HG03280 (cell line): ENCODE data around the gene USP32.
"Not testable (repeated sequence)": the region's sequence is repeated elsewhere in the genome, so short reads cannot be mapped to it uniquely, and the experiment has no call there.

Source experiments
- ATAC-seq: cut with Tn5 transposase; IDR thresholded peaks from one replicate; pipeline ENCODE4 v1.9.1; 2021; ENCODE audit warnings: mild to moderate bottlenecking, moderate library complexity; ENCODE audit not compliant: unreplicated experiment

Gene USP32

DNA sequence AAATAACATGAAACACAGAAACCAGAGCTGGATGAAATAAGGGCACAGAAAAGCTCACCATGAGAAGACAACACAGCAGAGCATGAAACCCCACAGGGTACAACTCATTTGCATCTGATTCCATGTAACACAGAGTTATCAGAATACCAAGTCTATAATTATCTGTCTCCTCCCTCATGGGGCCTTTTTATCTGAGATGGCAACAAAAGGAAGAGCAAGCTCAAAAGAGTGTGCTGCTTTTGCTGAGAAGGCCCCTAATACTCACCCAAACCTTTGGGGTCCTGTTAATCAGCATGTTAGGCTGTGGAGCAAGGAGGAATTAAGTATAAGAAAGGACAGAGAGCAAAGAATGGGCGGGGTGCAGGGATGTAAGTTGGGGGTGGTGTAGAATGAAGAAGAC lies 205.6 kb downstream of the USP32 start:
- not testable (repeated sequence) for ATAC-seq

DNA sequence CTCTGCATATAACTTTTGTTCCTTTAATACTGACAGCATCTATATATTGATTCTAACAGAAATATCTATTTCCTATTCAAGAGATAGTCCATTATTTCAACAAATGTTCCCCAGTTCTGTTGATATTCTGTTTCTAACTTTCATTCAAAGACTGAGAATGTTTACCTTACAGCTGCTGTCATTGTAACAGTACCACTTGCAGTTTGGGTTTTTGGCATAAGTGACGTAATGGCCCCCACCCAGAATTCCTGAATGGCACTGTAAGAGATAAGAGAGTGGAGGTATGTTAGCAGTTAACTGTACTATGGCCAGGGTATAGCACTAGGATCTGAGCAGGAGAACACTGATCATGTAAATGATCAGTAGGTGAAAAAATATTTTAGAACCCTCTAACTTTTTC lies 211.6 kb downstream of the USP32 start:
- not testable (repeated sequence) for ATAC-seq

DNA sequence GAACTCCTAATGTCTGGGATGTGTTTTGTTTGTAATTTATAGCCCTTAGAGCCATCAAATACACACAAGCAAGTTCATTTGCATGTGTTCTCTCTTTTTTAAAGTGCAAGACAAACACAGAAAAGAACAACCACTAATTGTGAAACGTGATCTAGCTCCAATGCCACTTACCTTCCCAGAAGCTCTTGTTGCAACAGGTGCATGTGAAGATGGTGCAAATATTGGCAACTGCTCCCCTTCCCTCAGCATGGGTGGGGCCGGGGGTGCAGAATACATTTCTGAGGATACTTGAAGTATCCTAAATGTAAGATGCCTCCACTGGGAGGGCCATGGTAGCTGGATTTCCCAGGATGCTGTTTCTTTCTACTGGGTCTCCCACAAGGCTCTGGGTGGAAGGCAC lies 213.8 kb downstream of the USP32 start:
- ATAC-seq, result not testable (repeated sequence)

DNA sequence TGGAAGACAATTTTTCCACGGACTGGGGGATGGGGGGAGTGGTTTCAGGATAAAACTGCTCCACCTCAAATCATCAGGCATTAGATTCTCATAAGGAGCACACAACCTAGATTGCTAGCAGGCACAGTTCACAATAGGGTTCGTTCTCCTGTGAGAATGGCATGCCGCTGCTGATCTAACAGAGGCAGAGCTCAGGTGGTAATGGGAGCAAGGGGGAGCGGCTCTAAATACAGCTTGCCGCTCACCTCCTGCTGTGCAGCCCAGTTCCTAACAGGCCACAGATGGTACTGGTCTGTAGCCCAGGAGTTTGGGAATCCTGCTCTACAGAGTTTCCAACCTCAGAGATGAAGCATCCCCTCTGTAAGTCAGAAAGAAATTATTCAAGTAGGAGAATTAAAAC lies 215.2 kb downstream of the USP32 start:
- ATAC-seq, result not testable (repeated sequence)

DNA sequence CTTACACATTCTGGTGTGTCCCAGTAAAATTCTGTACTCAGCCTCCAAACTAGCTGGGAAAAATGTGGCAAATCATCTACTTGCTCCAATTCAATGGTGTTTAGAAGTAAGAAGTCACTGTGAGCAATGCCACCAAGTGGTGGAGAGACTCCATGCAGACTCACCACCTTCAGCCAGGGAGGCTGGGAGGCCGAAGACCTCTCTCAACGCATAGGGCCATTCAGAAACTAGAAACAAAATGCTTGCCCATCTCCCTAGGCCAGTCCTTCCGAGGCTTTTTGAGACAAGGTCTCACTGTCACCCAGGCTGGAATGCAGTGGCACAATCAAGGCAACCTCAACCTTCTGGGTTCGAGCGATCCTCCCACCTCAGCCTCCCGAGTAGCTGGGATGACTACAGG lies 217.2 kb downstream of the USP32 start:
- not testable (repeated sequence) for ATAC-seq

DNA sequence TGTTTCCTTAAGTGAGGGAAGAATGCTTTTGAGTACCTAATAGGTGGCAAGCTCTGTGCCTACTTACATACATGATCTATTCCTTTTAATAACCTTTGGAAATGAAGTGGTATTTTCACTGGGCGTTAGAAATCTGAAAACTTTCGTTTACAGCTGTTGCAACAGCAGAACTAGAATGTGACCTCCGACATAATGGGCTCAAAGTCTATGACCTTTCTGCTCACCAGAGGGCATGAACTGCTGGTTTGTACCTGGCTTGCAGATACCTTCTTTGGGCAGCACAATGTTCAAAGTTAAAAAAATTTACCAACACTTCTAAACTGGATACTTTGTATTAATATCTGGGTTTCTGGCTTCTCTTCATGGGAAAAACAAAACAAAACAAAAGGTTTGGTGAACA lies 217.9 kb downstream of the USP32 start:
- no peak for ATAC-seq

DNA sequence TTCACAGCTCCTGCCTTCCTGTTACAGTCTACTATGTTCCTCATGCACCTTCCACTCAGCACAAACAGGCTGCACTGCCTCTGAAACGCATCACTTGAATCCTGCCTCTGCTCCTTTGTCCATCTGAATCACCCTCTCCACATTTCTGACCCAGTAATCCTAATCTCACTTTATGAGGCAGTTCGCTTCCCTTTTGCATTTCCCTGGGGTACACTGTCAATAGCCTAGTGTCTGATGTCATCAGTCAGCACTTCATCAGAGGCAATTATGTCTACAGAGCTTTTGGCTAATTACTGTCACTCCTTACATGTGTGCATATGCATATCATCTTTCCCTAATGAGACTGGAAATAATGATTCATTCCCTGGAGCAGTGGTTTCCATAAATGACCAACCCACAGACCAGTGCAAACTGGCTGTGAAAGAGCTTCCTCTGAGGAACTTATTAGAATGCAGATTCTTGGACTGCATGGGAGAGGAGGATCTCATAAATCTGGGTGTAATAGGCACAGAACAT lies 218.6 kb downstream of the USP32 start:
- ATAC-seq, result no peak

DNA sequence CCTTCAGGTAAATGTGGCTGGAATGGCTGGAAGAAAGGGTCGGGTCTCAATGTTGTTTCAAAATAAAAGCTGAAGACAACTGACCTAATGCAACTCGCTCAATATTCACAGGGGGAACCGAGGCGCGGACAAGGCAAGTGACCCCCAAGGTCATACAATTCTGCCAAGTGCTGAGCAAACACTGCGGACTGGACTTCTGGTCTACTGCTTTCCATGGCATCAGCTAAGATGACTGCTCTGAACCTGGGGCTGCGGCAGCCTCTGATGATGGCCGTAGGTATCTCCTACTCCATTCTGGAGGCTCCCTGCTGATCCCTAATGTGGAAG lies 220.2 kb downstream of the USP32 start:
- no peak for ATAC-seq

DNA sequence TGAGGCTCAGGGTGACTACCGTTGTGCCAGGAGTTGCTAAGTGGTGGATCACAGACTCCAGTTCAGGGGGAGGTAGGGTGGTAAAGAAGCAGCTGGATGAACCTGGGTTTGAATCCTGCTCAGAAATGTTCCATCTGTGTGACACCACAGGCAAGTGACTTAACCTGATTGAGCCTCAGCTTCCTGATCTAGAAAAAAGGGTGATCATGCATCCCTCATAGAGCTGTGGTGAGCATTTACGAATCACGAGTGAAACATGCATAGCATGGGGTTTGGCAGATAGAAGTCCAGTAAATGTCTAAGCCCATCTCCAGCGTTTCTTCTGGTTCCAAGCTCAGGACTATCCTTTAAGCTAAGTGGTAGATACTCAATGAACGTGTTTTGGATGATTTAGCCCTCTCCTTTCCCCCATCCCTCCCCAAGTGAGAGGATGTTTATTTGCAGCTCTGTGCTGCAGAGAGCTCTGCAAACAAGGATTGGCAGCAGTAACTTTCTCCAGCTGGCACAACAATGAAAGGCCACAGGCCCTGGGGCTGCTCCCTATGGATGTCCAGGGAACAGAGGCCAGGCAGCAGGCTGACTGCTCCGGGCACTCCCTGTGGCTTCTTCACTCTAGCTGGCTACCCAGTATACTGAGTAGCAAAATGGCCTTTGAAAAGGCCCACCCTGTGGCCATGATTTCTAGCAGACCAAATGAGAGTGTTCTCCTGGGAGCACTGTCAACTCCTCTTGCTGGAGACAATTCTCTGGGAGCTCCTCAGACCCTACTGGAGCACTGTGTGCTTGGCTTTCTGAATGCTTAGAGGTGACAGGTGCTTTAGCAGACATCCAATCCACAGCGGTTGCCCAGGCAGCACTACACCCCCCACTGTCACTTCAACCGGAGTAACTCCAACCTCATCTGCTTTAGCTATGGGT lies 220.8 kb downstream of the USP32 start:
- ATAC-seq, result no peak

DNA sequence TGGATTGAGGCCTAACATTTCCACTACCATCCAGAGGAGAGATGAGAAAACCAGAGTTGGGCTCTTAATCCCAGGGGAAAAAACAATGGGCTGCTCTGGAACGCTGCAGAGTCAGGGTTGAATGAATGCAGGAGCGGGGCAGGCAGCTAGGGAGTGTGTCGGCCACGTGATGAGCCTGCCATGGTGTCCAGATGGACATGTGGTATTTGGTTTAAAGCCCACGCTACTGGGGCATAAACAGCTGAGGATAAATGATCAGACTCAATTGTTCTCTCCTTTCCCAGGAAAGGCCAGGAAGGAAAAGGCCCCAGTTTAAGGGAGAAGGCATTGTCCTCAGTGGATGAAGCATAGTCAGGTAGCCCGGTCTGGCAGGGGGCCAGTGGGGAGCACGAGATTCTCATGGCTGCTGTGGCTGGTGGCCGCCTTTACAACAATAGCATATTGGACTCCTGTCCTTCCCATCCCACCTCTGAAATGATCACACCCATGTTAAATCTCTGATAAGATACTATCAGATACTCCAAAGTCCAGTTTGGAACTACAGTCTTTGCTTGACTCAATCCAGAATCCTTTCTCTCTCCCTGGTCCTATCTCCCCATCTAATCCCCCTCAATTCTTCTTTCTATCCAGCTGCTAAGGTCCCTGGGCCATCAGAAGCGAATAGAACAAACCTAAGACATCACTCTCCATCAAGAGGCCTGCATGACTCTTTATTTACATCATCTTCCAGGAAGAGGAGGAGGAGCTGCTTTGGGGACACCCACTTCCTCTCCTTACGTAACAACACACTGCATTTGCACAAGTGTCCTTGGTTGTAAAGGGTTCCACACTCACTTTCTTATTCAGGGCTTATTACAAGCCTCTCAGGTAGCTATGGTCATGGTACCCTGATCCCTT lies 221.8 kb downstream of the USP32 start:
- ATAC-seq, result no peak

DNA sequence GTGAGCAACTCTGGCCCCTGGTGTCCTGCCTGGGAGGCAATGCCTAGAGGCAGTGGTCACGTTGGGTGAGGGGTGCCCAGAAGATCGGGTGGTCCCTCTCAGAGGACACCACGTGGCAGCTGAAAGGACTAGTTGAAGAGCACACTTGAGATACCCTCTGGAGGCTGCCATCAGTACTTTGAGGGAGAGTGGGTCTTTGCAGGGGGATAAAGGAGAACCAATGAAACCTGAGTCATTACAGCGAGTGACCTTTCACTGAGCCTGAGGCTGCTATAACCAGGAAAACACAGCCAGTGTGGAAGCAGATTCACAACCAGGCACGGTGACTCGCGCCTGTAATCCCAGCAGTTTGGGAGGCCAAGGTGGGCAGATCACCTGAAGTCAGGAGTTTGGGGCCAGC lies 223.3 kb downstream of the USP32 start:
- ATAC-seq, result no peak

DNA sequence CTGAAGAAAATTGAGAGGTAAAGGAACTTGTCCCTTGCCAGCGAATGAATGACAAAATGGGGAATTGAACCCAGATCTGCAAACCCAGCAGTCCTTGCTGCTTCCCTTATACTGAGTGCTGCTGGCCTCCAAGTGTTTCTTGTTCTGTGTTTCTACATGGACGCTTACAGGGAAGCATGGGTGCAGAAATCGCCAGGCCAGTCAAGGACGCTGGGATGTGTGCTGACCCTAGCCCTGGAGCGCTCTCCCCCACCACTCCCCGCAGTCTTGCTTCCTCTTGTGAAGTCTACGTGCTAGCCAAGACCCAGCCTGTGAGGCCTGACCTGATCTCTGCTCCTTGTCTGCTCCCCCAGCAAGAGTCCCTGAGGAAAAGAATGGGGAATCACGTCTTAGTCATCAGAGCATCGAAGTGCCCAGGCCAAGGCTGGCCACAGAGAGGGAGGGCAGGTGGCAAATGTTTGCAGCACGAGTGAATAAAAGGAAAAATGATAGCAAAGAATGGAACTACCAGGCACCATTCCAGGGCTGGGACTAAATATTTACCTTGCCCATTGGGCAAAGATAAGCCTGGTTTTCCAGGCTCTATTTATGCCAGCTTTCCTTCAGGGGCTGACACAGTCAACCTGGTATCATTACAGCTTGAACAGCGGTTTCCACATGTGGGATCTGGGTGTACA lies 224.7 kb downstream of the USP32 start:
- ATAC-seq, result no peak

DNA sequence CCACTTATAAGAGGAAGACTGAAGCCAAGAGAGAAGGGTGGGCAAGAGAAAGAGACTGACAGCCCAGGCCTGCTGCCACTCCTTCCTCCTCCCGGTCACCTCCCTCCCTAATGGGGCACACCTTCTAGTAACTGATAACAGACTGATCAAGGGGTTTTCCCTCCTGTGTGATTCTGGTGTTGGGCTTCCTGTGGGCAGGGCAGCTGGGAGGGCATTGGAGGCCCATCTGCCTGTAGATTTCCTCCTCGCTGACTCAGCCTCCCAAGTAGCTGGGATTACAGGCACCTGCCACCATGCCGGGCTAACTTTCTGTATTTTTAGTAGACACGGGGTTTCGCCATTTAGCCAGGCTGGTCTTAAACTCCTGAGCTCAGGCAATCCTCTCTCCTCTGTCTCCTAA lies 226.0 kb downstream of the USP32 start:
- ATAC-seq, result no peak

DNA sequence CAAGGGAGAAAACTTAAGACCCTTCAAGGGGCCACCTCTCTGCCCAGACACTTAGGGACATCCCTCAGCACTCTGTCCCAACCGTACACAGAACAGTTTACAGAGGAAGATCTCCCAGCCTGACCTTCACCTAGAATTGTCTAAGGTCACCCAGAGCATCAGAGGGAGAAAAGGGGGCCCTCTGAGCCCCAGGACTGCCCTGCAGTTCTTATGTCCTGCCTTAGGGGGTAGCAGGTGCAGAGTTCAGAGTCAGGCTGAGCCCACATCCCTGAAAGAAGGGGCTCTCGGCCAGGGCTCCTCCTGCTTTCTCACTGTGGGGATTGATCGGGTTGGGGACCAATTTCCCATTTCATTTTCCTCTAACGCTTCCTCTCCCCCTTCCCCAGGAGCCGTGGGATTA lies 226.7 kb downstream of the USP32 start:
- ATAC-seq, result no peak

DNA sequence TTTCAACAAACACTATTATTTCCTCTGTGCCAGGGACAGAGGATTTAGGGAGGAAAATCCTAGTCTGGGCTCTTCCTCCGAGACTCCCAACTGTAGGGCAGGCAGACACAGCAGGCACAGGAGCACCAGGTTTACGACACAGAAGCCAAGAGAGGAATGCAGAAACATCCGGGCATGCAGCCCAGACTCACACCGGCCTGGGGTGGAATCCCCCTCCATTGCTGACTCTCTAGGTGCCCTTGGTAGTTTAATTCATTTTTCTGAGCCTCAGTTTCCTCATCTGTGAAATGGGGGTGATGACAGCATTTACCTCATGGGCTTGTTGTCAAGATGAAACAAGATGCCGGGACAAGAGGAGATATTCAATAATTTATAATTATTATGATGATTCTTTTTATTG lies 227.2 kb downstream of the USP32 start:
- ATAC-seq, result no peak

DNA sequence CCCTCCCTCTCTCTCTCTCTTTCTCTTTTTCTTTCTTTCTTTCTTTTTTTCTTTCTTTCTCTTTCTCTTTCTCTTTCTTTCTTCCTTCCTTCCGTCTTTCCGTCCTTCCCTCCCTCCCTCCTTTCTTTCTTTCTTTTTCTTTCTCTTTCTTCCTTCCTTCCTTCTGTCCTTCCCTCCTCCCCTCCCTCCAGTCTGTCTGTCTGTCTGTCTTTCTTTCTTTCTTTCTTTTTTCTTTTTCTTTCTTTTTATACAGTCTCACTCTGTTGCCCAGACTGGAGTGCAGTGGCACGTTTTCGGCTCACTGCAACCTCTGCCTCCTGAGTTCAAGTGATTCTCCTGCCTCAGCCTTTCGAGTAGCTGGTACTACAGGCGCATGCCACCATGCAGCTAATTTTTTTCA lies 227.8 kb downstream of the USP32 start:
- ATAC-seq, result no peak

DNA sequence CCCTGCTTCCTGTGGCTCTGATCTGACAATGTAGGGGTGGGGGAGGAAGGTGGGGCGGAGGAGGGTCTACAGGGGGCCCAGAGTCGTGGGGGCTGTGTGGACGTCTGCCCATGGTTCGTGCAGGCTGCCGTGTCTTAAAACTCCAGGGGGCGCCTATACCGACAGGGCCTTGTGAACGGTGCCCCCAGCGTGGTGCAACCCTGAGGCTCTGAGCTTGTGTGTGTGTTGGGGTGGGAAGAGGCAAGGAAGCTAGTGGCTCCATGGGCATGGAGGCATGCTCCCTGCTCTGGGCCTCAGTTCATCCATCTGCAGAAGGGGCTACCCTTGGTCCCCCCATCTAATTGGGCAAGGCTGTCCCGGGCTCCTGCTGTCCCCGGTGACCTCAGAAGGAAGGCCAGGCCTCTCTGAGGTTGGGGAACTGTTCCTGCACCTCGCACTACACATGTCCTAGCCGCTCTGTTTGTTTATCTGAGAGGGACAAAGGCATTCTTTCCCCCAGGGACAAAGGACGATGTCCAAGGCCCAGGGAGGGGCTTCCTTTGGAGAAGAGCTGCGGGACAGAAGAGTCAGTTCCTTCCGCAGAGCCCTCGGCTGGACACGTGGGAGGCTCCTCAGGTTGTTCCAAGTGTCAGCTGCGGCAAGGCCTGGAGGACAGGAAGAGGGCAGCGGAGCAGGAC lies 228.7 kb downstream of the USP32 start:
- no peak for ATAC-seq

DNA sequence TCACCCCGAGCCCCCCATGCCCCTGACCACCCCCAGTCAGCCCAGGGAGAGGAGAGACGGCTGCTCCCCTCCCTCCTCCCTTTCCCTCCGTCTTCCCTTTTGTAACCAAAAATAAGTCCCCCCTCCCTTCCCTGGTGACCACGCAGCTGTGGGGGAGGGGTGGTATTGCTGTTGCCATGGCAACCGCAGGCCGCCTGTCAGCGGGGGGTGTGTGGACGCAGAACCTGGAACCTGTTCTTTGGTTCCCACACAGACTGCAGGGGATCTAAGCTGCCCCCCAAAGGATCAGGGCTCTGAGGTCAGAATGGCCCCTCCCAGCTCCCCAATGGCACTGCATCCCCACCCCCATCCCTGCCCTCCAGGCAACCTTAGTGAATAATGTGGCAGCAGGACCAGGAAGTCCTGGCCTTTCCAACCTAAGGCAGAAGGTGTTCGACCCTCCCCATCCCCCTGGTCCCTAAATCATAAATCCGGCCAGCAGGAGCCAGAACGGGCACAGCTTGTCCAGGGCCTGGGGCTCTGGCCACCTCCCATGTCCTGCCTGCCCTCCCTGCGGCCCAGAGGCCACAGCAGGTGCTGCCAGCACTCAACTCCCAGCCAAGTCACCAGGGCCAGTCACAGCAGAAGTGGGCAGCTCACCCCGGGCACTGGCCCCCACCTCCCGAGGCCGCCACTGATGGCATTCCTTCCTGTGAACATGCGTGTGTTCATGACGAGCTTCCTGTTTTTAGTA lies 230.2 kb downstream of the USP32 start:
- ATAC-seq, result no peak

DNA sequence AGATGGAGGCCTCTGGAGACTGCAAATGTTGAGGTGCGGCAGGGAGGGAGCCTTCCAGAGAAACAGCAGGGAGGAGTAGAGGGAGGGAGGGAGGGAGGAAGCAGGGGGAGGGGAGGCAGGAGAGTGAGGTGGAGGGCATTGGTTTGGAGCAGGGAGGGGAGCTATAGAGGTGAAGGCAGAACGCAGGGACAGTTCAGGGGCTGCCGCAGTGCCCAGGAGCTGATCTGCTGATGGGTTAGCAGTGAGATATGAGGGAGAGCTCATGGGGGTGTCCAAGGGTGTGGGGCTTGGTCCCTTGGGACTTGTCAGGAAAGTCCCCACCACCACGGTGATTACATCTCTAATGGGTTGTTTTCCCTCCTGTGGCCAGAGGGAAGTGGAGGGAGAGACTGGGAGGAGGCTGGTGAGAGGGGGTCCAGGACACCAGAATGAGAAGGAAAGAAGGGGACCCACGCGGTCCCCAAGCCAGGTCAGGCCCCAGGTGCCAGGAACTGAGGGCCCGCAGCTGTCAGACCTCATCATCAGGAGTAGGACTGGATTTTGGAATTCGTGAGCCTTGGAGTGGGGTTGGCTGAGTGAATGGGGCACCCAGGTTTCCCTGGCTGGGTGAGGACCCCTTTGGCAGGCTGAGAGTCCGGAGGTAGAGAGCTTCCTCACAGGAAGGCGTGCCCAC lies 231.0 kb downstream of the USP32 start:
- no peak for ATAC-seq
